HG03457 (cell line): ENCODE results near the gene MRPS27.

ENCODE experiments used
- ATAC-seq: cut with Tn5 transposase; IDR thresholded peaks from one replicate; pipeline ENCODE4 v1.9.1; 2021; ENCODE audit warnings: moderate number of reproducible peaks; ENCODE audit not compliant: unreplicated experiment

Gene MRPS27

GRCh38 chr5:72292411-72292810 is 27.6 kb downstream of the MRPS27 start:
- ATAC-seq, result no peak

GRCh38 chr5:72291601-72292000 is 28.4 kb downstream of the MRPS27 start:
- no peak for ATAC-seq

- no peak for ATAC-seq
These were observed 29.5 kb downstream of the MRPS27 start for GRCh38 chr5:72290356-72291133.

DNA sequence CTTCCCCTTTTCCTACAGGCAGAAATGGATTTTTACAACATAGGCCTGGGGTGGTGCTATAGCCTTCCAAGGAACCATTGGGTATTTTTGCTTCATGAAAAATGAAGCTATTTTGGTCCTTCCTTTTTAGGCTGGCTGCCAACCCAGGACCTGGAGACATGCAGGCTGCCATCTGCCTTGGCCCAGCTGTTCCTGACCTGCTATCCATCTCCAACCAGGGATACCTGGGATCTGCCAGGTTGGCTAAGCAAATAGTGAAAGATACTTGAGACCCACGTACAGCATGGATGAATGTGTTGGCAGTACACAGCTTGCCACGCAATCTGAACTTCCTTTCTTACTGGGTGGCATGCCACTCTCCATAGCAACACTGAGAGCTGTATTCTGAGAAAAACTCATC is 31.1 kb downstream of the MRPS27 start:
- no peak for ATAC-seq

DNA sequence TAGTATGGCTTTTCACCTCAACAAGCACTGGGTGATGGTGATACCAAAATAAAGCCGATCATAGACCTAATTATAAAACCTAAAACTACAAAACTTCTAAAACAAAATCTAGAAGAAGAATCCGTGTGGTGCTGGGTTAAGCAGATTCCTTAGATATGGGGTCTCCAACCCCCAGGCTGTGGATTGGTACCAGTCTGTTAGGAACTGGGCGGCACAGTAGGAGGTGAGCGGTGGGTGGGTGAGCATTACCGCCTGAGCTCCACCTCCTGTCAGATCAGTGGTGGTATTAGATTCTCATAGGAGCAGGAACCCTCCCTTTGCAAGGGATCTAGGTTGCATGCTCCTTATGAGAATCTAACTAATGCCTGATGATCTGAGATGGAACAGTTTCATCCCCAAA is 33.2 kb downstream of the MRPS27 start:
- ATAC-seq, result no peak

GRCh38 chr5:72285424-72285821 is 34.6 kb downstream of the MRPS27 start:
- ATAC-seq, result no peak

GRCh38 chr5:72284559-72285423 is 35.2 kb downstream of the MRPS27 start:
- ATAC-seq, result no peak

- no peak for ATAC-seq
These were observed 36.7 kb downstream of the MRPS27 start for GRCh38 chr5:72283358-72283757.

GRCh38 chr5:72282878-72283277 is 37.2 kb downstream of the MRPS27 start:
- no peak for ATAC-seq

GRCh38 chr5:72281764-72282499 is 38.1 kb downstream of the MRPS27 start:
- ATAC-seq, result no peak

GRCh38 chr5:72281430-72281763 is 38.6 kb downstream of the MRPS27 start:
- ATAC-seq, result no peak

GRCh38 chr5:72280581-72281069 is 39.4 kb downstream of the MRPS27 start:
- no peak for ATAC-seq

GRCh38 chr5:72276219-72276752 is 43.8 kb downstream of the MRPS27 start:
- no peak for ATAC-seq

DNA sequence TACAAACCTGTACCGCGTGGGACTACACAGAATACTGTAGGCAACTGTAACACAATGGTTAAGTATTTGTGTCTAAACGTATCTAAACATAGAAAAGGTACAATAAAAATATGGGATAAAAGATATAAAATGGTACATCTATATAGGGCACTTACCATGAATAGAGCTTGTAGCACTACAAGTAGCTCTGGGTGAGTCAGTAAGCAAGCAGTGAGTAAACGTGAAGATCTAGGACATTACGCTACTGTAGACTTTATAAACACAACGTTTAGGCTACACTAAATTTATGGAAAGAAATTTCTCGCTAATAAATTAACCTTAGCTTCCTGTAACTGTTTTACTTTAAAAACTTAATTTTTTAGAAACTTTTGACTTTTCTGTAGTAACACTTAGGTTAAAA is 46.5 kb downstream of the MRPS27 start:
- ATAC-seq, result no peak

DNA sequence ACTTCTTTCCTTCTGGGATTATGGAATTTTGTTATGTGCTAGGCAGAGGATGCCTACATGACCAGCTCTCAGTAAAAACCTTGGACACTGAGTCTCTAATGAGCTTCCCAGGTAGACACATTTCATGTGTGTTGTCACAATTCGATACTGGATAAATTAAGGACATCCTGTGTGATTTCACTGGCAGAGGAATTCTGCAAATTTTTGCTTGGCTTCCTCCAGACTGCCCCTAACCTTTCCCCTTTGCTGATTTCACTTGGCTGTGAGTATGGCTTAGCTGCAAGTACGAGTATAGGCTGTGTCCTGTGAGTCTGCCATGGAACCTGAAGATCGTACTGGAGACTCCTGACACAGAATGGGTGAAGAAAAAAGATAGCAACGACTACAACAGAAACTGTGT is 47.6 kb downstream of the MRPS27 start:
- no peak for ATAC-seq

DNA sequence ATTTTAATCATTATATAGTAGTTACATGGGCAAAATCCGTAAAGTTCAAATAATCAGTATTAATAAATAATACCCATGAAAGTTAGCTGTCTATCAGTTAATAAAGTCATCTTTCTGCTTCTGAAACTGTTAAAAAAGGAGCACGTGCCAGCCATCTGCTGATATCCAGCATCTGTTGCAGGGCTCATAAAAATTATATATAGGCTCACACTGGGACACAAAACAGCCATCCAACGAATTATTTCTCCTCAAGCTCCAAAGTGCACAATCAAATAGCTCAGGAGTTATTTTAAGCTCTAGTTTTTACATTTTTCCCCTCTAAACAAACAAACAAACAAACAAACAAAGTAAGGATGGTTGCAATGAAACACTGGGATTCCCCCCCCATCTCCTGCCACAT is 48.3 kb downstream of the MRPS27 start:
- ATAC-seq, result no peak

DNA sequence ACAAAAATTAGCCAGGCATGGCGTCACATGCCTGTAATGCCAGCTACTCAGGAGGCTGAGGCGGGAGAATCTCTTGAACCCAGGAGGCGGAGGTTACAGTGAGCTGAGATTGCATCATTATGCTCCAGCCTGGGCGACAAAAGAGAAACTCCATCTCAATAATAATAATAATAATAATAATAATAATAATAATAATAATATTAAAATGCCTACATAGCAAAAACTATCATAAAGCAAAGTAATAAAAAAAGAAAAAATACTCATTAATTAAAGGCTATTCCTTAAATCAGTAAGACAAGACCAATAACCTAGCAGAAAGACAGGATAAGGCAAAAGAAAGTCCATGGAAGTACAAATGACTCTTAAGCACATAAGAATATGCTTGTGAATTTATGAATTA is 50.0 kb downstream of the MRPS27 start:
- no peak for ATAC-seq

GRCh38 chr5:72269411-72269780 is 50.6 kb downstream of the MRPS27 start:
- ATAC-seq, result no peak

DNA sequence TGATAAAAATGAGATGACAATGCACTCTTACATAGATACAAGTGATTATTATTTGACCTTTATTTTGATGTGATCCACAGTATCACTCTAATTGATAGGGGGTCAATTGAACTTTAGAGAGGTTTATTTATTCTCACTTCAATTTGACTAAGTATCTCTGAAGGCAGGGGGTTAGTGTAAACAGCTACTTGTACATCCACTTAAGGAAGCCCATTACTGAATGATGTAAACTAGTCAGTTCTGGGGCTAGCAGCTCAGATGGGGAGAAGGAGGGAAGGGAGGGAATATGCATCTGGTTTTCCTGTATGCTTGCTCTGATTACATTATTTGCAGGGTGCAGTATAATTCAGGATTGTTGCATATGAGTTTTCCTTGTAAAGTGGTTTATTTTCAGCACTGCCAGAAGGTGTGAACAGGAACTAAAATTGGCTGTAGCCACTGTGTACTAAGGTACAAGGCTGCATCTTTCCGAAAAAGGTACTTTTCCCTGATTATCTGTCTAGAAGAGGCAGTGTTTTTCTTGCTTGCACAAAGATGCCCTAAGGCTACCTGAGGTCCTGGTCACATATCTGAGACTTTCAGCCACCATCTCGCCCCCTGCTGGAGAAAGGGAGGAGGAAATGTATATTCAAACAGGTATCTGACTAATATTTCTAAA is 51.2 kb downstream of the MRPS27 start:
- no peak for ATAC-seq

- ATAC-seq, result no peak
These were observed 51.8 kb downstream of the MRPS27 start for GRCh38 chr5:72268260-72268659.

GRCh38 chr5:72267685-72268084 is 52.4 kb downstream of the MRPS27 start:
- ATAC-seq, result no peak
